ENCODE data around the gene LRRC49. TPM values are rescaled to one million over a fixed set of nuclear protein-coding genes. Genes with fewer than 3 reads are reported as not detected.

Gene LRRC49
- total and polyA plus RNA-seq, 2 of the 4 experiments (the other 2 are of a cell fraction), result 8.6 to 16.8 TPM

DNA sequence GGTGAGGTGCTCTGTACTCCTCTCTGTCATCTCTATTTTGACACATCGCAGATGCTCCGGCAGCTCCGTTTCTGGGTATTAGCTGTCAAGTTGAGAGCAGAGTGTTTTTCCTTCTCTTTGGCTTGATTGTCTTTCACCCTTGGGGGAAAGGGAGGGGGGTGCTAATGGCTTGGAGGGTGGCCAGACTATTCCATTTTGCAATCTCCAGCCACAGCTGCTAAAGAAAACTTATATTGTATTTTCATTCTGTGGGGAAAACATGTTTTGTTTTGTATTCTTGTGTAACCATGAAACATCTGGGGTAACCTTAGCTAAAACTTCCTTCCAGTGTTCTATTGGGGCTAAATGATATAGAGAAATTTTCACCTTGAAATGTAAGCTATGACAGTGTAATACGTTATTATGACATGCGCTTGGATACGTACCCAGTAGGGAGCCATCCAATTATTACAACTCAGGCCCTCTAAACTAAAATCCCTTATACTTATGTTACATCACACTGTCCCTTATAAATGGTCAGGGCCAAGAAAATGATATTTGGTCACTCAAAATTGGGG, 24.6 kb upstream of the LRRC49 start:
- Histone ChIP-seq H3K9ac (ENCODE audit: low read depth, low read length) (no peak overlapping the region), H2BK15ac (ENCODE audit: low read depth, low read length) (peak overlapping the region; percentile 18; the same call in 1 of the 3 replicates), H3K79me1 (ENCODE audit: low read depth in 1 of 2, low read length in 2 of 2) (peaks cover 0 to 20% of the 10 kb centered on the region in 2 experiments; a peak in 1 of 4 replicates), H3K9me3 (ENCODE audit: control insufficient read depth, insufficient read depth, low read length) (no peaks in the 10 kb centered on the region), H2BK120ac (ENCODE audit: low read depth, low read length) (peak overlapping the region; percentile 59), H3K9me1 (ENCODE audit: insufficient read depth, low read length) (peaks cover 19% of the 10 kb centered on the region), H4K20me1 (ENCODE audit: insufficient read depth, low read length) (no peaks in the 10 kb centered on the region), H2AK5ac (ENCODE audit: low read depth, low read length) (peak overlapping the region; percentile 37), H3K18ac (ENCODE audit: low read depth, low read length) (peak overlapping the region; percentile 37), H2AFZ (replicated peaks; ENCODE audit: low read length, poor library complexity) (no peak overlapping the region), H2BK5ac (ENCODE audit: low read depth, low read length, poor library complexity, severe bottlenecking) (no peak overlapping the region), H3K23ac (ENCODE audit: low read depth, low read length) (peak overlapping the region; percentile 39; the same call in 1 of the 2 replicates), H3K4me1 (ENCODE audit: control insufficient read depth, insufficient read depth, low read length) (peaks cover 26% of the 10 kb centered on the region), H3K4me3 (ENCODE audit: insufficient read depth, low read depth, low read length) (no peak overlapping the region), H4K91ac (ENCODE audit: insufficient read depth, low read depth, low read length) (peak overlapping the region; percentile 38; the same call in 1 of the 2 replicates), H3K4ac (ENCODE audit: low read depth, low read length) (peak overlapping the region; percentile 56), H3K36me3 (ENCODE audit: control insufficient read depth, insufficient read depth, low read length) (no peaks in the 10 kb centered on the region), H4K5ac (ENCODE audit: low read depth, low read length) (peak overlapping the region; percentile 30; the same call in 1 of the 2 replicates), H2AK9ac (replicated peaks; ENCODE audit: low read depth, low read length, poor library complexity) (peak overlapping the region; percentile 12), H3K4me2 (ENCODE audit: low read depth, low read length) (peak overlapping the region; percentile 1), H3K14ac (replicated peaks; ENCODE audit: low read depth, low read length) (peak overlapping the region; percentile 55; the same call in 1 of the 2 replicates), H3K56ac (ENCODE audit: extremely low read depth, insufficient read depth, low read length) (no peak overlapping the region), H3K27ac (ENCODE audit: insufficient read depth, low read length) (peak overlapping the region; percentile 25; the same call in 1 of the 2 replicates), H4K8ac (ENCODE audit: low read depth in 2 of 2, low read length in 2 of 2) (peak overlapping the region in 1 of 2 experiments; percentile 37; a peak in 1 of 4 replicates), H2BK20ac (ENCODE audit: low read depth, low read length) (peak overlapping the region; percentile 37; the same call in 1 of the 2 replicates), H3K27me3 (ENCODE audit: control insufficient read depth, insufficient read depth, low read length) (no peaks in the 10 kb centered on the region)
- WGBS, 2 experiments (ENCODE audit: extremely low coverage in 2 of 2, insufficient read length in 1 of 2), result no CpG with 5 or more reads among the region's 6 CpGs
- intact Hi-C loops (cut with micrococcal nuclease) (no loop called here), dilution Hi-C loops (cut with HindIII; ENCODE audit: low sequenced_read_pairs, unreplicated experiment) (no loop called here), in situ Hi-C loops (cut with MboI; ENCODE audit: low sequenced_read_pairs) (no loop called here)
- TF ChIP-seq CEBPB (IDR thresholded peaks at IDR 0.05; ENCODE audit: low read depth, low read length) (0 out of 2 replicates have a peak, but pooled peaks have one; percentile 25), POLR2A (IDR thresholded peaks at IDR 0.05; ENCODE audit: low read depth, low read length) (no peak)
- TF ChIP-seq, protein P1, sequence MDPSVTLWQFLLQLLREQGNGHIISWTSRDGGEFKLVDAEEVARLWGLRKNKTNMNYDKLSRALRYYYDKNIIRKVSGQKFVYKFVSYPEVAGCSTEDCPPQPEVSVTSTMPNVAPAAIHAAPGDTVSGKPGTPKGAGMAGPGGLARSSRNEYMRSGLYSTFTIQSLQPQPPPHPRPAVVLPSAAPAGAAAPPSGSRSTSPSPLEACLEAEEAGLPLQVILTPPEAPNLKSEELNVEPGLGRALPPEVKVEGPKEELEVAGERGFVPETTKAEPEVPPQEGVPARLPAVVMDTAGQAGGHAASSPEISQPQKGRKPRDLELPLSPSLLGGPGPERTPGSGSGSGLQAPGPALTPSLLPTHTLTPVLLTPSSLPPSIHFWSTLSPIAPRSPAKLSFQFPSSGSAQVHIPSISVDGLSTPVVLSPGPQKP (IDR thresholded peaks at IDR 0.05; ENCODE audit: borderline replicate concordance, low read depth, low read length), result no peak
- DNase-seq (peak; percentile 63), ATAC-seq (ENCODE audit: low read depth) (peak; percentile 3; the same call in 1 of the 2 replicates)
- CTCF ChIA-PET, result interaction anchor here (0.9 to 1.3 kb wide), 2 partner anchors 10 to 43 kb away, joined by 3 to 4 read pairs; no protein-coding TSS in a partner anchor
- POLR2A ChIA-PET (ENCODE audit: unreplicated experiment), result no interaction called here
- no TSS peak for BruUV-seq (replicated peaks)

Data from IMR-90 (cell line).